Kidney (tissue), 14 donors: ENCODE measurements around the gene ENTPD8. TPM values are rescaled to one million over a fixed set of nuclear protein-coding genes. Genes with fewer than 3 reads are reported as not detected.

Experiments
- DNase-seq, 5 donors: peaks; one replicate each; pipeline ENCODE4 v3.0.0-alpha.2; 2013 to 2020
- FAIRE-seq: peaks from 2 replicates; lab custom pipeline; 2012; peaks lifted over from hg19 to GRCh38; lab: Jason Lieb, UNC
- H3K27ac ChIP-seq, 2 donors: one replicate each; pipeline ENCODE4 v1.7.0; 2013; ENCODE audit warnings: low read depth in 2 of 2, low read length in 2 of 2, inconsistent platforms in 1 of 2
- H3K27me3 ChIP-seq: one replicate; pipeline ENCODE4 v1.7.1; 2013; ENCODE audit warnings: low read length, inconsistent platforms; ENCODE audit not compliant: control insufficient read depth, insufficient read depth
- H3K36me3 ChIP-seq, 3 donors: one replicate each; pipeline versions ENCODE4 v1.7.0 to v1.7.1; 2013; ENCODE audit warnings: low read length in 3 of 3, control low read depth in 1 of 3, inconsistent platforms in 1 of 3; ENCODE audit not compliant: insufficient read depth in 3 of 3, control insufficient read depth in 2 of 3
- H3K4me1 ChIP-seq, 3 donors: one replicate each; pipeline versions ENCODE4 v1.7.0 to v1.7.1; 2013; ENCODE audit warnings: low read length in 3 of 3, inconsistent platforms in 1 of 3, low read depth in 1 of 3; ENCODE audit not compliant: control insufficient read depth in 2 of 3, insufficient read depth in 2 of 3
- H3K4me3 ChIP-seq, 3 donors: one replicate each; pipeline versions ENCODE4 v1.7.0 to v1.8.1; 2013; ENCODE audit warnings: low read length in 3 of 3, control low read depth in 1 of 3, inconsistent platforms in 1 of 3
- H3K9ac ChIP-seq, 3 donors: one replicate each; pipeline versions ENCODE4 v1.7.0 to v1.7.1; 2013; ENCODE audit warnings: low read length in 3 of 3, control low read depth in 1 of 3, inconsistent platforms in 1 of 3
- H3K9me3 ChIP-seq, 3 donors: one replicate each; pipeline versions ENCODE4 v1.7.0 to v1.7.1; 2013; ENCODE audit warnings: low read length in 3 of 3, control low read depth in 1 of 3, inconsistent platforms in 1 of 3; ENCODE audit not compliant: control insufficient read depth in 2 of 3, insufficient read depth in 1 of 3
- CTCF ChIP-seq: IDR thresholded peaks from 3 replicates; pipeline ENCODE4 v1.5.1; 2012; ENCODE audit warnings: mild to moderate bottlenecking, moderate library complexity, borderline replicate concordance; ENCODE audit not compliant: insufficient read depth; ENCODE audit errors: extremely low read depth
- intact Hi-C: fragments of 100-400 bp; cut with DNase I; formaldehyde crosslinking; loops from one replicate; pipeline ENCODE4 v1.11.1; 2022
- polyA plus RNA-seq: library from polyadenylated mRNA; stranded (reverse); fragments of 350-450 nt; fragmentation: Illumina TruSeq; extraction: RNeasy Lipid Tissue Mini Kit (QIAGEN cat#74804); gene quantifications from one replicate; pipeline ENCODE4 v1.2.3, GENCODE V29; 2014; ENCODE audit warnings: low read depth, low replicate concordance; ENCODE audit not compliant: insufficient read depth
- total RNA-seq: library from RNA; stranded (reverse); fragmentation: NEBNext Ultra II Directional; extraction: Animal tissue kit (Norgen Biotek cat#: 25700); gene quantifications from one replicate; pipeline ENCODE4 v1.2.1, GENCODE V29; 2021
- donor health status: control.
- donor health status: control.
- donor health status: control.
- donor health status: control.
- donor health status: control.
- donor health status: DM: yes; HTN: yes; CAD: no.
- donor health status: Normal renal cell carcinoma (clear cell type).

Gene ENTPD8
- total and polyA plus RNA-seq, 2 donors from 2014 or later = 5.0 to 5.2 TPM

GRCh38 chr9:137459152-137459600 lies 18.0 kb upstream of the ENTPD8 start, which contains the start of gene NSMF:
Gene NSMF, minus strand, starts transcription at chr9:137459334. Its CDS starts 232 bp downstream, at chr9:137459102.
- TF ChIP-seq CTCF = no peak
- intact Hi-C loops = no loop called here
- H3K4me3 ChIP-seq = peak within 1 kb of the TSS; percentile 31 to 55 (median 53)
- no peaks in the 10 kb centered on the region for H3K36me3 ChIP-seq
- FAIRE-seq = no peak
- peaks cover 0 to 28% (median 7%) of the 10 kb centered on the region in 3 donors for H3K4me1 ChIP-seq
- H3K9me3 ChIP-seq = no peaks in the 10 kb centered on the region
- peak within 1 kb of the TSS in 2 of 3 donors; percentile 36 to 54 for H3K9ac ChIP-seq
- peak; percentile 92 to 98 (median 96) for DNase-seq
- no peaks in the 10 kb centered on the region for H3K27me3 ChIP-seq
- peak within 1 kb of the TSS; percentile 43 to 54 for H3K27ac ChIP-seq

GRCh38 chr9:137458194-137459151 lies 17.3 kb upstream of the ENTPD8 start:
- DNase-seq = peak; percentile 18 to 86 (median 55)
- no peak for FAIRE-seq
- no peaks in the 10 kb centered on the region for H3K36me3 ChIP-seq
- no peaks in the 10 kb centered on the region for H3K9me3 ChIP-seq
- no peaks in the 10 kb centered on the region for H3K27me3 ChIP-seq
- peaks cover 0 to 28% (median 7%) of the 10 kb centered on the region in 3 donors for H3K4me1 ChIP-seq
- peak overlapping the region in 1 of 3 donors; percentile 34 for H3K9ac ChIP-seq
- intact Hi-C loops = no loop called here
- H3K4me3 ChIP-seq = peak overlapping the region in 2 of 3 donors; percentile 29 to 55
- TF ChIP-seq CTCF = no peak
- H3K27ac ChIP-seq = peak overlapping the region; percentile 17 to 43

- Histone ChIP-seq H3K9ac (no peak overlapping the region), H3K9me3 (no peaks in the 10 kb centered on the region), H3K27ac (peak overlapping the region in 1 of 2 donors; percentile 43), H3K27me3 (no peaks in the 10 kb centered on the region), H3K4me1 (peaks cover 0 to 28% (median 7%) of the 10 kb centered on the region in 3 donors), H3K36me3 (no peaks in the 10 kb centered on the region), H3K4me3 (peak overlapping the region in 1 of 3 donors; percentile 55)
- FAIRE-seq (no peak), DNase-seq (peak in 2 of 5 donors; percentile 68 to 77)
- no peak for TF ChIP-seq CTCF
- intact Hi-C loops = no loop called here
Observed at GRCh38 chr9:137457406-137458193, 16.4 kb upstream of the ENTPD8 start.
